ENCODE measurements around the gene SLC38A2.
"Not testable (repeated sequence)": the region's sequence is repeated elsewhere in the genome, so short reads cannot be mapped to it uniquely, and the experiment has no call there.

Gene SLC38A2

DNA sequence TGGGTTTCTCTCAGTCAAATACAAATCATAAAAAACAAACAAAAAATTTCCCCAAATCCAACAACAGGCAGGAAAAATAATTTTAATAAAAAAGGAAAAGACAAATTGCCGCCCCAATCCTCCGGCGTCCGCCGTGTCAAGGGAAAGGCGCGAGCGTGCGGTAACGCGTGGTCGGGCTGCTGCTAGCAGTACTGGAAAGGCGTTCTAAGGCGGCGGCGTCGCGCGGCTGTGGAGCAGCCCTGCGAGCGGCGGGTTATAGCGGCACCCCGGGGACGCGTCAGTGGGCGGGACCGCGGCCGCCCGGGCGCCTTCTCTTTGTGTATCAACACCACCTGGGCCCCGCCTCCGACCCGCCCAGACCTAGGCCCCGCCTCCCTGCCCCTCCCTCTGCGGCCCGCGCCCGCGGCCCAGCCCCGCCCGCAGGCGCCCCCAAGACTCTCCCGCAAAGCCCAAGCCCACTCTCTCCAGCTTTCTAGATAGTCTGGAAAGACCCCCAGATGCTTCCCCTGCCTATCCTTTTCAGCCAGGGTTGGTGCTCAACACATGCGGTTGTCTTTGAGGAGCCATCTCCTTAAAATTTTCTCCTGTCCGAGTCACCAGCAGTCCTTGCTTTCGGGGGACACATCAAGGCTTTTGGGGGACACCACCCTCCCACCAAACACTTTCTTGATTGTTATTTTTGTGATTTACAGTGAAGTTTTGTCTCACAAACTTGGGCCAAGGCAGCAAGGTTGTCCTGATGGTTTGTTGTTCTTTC, at the start of gene SLC38A2:
TSS of gene SLC38A2 (minus strand) at position 230 of the 757 bp plus-strand sequence. CDS start 1,480 bp downstream, outside the sequence.
- DNase-seq = peak; percentile 79

DNA sequence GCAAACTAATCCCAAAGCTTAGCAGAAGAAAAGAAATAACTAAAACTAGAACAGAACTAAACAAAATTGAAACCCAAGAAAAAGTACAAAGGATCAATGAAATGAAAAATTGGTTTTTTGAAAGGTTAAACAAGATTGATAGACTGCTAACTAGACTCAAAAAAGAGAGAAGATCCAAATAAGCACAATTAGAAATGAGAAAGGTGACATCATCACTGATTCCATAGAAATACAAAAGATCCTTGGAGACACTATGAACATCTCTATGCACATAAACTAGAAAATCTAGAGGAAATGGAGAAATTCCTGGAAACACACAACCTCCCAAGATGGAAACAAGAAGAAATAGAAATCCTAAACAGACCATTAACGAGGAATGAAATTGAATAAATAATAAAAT, 47.1 kb upstream of the SLC38A2 start:
- DNase-seq = no peak

DNA sequence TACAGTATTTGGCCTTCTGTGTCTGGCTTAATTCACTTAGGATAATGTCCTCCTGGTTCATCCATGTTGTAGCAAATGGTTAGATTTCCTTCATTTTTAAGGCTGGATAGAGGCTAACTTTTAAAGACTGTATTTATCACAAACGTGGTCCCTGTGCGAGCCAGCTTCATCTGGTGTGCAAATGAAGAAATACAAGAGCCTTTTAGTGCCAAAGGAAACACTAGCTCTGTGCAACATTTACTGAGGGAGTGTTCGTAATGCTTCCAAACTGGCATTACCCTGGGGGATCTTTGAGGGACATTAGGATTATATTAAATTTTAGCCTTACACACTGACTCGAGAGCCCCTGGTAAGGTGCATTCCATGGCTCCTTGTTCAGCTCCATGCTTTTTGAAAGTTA, 43.0 kb upstream of the SLC38A2 start:
- no peak for DNase-seq

DNA sequence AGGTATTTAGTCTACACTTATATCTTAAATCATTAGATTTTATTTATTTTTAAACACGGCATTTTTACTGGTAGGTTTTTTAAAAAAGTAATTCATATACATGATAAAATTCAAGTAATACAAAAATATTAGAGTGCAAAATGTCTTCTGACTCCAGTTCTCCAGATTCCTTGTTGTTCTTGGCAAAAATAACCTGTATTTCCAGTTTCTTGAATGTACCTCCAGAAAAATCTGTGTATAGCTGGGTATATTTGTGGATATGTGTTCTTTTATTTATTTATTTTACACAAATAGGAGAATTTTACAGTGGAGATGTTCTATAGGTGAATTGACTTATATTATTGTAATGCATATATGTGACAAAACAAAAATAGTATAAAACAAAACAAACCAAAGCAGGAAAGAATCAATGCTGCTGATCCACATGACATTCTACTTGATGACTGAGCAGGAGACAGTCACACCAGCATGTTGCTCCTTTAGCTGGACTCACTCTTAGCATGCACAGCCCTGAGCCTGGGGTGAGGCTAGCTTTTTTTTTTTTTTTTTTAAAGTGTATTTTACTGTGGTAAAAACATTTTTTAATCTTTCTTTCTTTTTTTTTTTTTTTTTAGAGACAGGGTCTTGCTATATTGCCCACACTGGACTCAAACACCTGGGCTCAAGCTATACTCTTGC, 42.2 kb upstream of the SLC38A2 start:
- no peak for DNase-seq

DNA sequence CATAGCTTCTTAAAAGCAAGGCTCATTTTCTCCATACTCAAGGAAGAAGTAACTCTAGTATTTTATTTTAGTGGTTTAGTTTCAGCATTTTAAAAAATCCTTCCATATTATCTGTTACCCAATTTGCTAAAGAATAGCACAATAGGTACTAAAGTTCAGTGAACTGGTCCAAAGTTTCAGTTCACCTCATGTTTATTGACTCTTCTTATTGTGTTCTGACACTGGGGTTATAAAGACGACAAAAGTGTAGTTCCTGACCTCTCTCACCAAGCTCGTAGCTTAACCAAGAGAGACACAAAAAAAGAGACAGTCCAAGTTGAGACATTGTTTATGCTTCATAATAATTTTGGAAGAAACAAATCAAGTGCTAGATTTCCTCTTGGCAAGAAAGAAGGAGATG, 40.8 kb upstream of the SLC38A2 start:
- DNase-seq = no peak

DNA sequence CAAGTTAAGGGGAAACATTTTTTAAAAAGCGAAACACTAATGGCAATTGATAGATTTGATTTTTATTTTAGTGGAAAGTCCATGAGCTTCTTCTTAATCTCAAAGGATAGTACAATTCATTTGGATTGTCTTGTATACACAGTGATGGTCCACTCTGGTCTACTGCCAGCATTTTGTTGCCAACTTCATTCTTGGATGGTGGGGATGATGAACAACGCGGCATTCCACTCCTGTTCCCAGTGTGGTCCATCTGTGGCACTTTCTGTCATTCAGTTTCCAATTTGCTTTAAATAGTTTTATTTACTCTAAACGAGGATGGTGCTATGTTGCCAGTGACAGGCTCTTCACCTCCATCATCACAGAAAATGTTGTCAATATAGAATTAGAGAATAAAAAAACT, 40.3 kb upstream of the SLC38A2 start:
- DNase-seq = no peak

DNA sequence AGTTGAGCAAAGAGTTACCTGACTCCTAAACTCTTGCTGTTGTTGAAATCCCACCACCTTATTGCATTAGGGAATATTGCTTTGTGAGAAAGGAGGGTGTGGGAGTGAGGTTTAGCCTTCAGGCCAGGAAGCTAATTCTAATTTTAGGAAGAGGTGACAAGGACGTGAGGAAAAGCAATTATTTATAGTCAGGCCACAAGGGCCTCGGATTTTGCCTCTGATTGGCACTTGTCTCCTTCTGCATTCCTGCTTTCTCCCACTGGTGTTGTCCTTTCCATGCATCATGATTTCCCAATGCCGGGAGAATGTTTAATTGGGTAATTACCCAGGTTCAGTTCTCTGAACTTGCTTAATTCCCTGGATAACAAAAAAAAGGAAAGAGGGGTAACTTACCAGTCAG, 37.9 kb upstream of the SLC38A2 start:
- DNase-seq = no peak

DNA sequence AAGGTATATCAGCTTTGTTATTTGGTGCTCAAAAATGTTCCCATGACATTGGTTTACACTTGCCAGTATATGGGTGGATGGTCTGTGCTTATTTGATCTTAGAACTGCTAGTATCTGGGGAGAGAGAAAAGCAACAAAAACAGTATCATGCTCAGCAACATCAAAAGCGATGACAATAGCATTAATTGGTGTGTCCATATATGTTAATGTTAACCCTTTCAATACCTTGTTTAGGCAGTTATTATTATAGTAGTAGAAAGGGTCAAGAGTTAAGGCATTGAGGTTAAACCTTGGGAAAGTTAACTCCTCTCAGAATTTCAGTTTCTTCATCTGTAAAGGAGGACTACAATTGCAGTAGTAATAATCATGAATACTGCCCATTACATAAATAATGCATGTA, 37.4 kb upstream of the SLC38A2 start:
- DNase-seq = no peak

DNA sequence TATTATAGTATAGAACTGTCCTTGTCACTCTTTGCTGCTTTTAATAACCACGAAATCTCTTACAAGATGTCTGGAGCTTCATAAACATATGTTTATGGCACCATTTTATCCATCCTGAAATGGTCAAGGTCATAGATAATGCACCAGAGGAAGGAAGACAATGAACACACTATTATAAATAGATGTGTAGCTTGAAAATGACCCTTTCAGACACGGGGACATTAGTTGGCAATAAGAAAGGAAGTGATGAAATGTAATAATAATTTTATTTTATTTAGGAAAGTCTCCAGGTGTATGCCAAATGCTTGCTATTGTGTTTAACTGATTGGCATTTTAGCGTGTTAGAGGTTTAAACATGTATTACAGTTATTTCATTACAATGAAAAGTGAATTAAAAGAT, 36.8 kb upstream of the SLC38A2 start:
- DNase-seq = no peak

DNA sequence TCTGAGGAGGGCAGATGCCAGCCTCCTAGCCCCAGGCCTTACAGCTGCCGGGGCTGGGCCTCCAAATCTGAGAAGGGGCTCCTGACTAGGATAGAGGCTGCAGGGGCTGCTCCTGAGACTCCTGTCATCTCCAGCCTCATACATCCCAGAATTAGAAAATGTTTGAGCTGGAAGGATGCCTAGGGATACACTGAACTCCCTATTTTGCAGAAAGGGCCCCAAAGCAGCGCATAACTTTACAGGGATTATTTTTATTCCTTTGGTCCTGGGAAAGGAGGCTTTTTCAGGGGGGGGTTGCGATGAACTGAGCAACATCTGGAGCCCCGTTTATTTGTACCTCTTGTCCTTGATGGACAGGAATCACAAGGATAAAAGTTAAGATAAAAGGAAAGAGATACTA, 35.9 kb upstream of the SLC38A2 start:
- no peak for DNase-seq

DNA sequence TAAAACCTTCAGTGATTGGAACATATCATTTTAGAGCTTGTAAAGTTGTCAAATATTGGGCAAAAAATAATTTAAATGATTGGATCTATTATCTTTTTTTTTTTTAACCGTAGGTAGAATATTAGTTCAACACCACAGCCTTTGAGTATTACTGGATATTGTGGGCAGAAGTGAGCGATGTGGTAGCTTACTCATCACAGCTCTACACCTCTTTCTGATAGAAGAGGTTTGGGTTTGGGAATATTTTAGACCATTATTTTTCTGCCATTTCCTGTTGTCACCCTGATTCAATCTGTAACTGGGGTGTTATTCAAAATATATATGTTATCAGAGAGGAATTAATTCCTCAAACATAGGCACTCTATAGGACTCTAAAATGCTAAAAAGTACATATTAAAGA, 34.8 kb upstream of the SLC38A2 start:
- no peak for DNase-seq

DNA sequence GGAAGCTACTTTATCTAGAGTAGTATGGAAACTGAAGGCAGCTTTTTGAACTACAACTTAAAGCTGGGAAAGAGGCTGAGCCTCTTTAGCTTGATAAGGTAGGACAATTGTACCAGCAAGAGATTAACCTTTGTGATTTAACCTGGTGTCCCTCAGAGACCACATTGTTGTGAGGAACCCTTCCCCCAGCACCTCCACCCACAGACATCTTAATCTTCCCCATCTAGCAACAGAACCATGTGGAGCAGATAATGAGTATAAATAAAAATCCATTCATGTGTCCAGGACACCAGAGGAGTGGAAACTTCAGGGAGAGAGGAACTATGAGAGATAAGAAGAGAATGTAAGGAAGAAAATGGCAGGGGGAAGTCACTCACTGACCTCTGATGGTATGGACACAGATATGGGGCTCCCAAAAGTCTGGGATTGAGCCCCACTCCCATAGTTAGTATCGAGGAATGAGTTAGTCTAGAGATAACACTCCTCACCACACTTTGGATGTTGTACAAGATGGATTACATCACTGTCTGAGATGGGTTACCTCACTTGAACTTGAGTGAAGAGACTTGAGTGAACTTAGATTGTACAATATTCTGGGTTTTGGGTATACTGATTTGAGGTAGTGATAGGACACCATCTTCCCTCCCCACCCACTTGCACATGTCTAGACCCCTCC, 33.9 kb upstream of the SLC38A2 start:
- no peak for DNase-seq

DNA sequence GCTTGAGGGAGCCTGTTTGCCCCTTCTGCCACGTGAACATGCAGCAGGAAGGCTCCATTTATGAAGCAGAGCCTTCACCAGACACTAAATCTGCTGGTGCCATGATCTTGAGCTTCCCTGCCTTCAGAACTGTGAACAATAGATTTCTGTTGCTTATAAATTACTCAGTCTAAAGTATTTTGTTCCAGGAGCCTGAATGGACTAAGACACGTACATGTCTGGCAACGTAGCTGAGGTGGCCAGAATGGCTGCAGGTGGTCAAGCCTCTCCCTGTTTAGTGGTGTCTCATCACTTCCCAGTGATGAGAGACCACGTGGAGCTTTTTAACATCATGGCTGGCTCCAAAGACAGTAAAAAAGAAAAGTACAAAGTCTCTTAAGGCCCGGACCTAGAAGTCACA, 32.2 kb upstream of the SLC38A2 start:
- DNase-seq = no peak

DNA sequence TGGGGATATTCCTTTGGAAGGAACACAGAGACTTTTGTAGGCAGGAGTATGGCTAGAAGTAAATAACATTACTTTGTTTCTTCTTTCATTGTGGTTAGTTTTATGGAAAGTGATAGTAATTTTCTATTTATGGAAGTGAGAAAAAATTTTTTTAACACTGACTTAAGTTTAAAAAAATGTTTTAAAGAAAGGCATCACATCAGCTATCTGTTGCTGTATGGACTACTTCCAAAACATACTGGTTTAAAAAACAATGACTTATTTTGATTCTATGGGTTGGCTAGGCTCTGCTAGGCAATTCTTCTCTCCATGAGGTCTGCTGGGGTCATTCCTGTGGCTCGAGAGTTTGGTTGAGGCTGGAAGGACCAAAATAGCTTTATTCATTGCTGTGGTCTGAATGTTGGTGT, 31.7 kb upstream of the SLC38A2 start:
- no peak for DNase-seq

DNA sequence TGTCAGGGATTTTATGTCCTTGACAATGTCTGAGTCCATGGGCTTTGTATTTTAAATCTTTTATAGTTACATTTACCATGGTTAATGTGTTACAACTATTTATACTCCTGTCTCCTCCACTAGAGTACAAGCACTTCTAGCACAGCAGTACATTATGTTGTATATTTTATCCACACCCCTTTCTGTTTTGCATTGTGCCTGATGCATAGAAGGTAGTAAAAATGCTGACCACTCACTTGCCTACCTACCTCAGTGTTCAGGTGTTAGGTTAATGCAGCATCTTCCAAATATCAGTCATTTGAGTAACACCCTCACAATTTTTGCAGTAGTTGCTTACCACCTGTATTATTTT, 31.1 kb upstream of the SLC38A2 start:
- no peak for DNase-seq

DNA sequence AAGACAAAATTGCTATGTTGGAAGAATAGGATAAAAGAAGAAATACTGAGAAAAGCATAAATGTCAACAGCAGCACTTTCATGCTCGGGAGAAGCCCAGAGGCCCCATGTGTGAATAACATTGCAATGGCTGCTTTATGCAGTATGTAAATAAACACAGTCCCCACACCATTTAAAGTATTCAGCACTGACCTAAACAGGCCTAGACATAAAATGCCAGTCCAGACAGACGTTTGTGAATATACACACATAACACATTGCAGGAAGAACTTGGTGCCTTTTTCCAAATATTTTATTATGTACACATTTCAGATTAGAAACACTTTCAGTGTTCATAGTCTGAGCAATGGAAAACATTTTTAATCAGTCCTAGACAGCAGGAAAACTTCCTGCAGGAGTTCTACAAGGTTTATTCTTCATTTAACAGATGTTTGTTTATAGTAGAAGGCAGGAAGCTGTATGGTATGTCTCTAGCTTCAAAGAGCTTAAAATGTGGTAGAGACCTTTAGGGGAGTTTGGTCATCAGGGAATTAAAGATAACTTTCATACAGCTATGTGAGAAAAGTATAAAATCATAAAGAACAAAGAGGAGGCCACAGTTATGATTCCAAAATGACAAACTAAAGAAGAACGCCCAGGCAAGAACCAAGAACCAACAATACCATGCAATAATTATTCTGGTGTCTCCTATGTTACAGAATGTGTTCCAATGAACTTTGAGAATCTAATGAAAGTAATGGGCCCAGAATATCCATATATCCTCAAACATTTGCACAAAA, 30.6 kb upstream of the SLC38A2 start:
- no peak for DNase-seq

DNA sequence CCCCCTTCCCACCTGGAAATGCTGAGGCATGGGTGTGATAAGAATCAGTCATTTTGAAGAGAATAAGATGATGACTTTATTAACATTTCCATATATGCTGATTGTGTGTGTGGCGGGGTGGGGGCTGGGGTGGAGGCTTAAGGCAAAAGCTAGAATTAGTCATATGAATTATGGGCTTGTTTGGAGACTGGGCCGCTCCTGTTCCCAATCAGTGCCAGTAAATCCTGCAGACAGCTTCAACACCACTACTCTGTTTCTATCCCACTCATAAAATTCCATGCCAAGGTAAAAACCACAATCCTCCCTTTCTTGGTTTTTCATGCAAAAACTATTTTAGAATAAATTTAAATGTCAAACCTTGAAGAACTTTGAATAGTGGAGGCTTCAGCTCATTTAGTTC, 29.9 kb upstream of the SLC38A2 start:
- DNase-seq = no peak

DNA sequence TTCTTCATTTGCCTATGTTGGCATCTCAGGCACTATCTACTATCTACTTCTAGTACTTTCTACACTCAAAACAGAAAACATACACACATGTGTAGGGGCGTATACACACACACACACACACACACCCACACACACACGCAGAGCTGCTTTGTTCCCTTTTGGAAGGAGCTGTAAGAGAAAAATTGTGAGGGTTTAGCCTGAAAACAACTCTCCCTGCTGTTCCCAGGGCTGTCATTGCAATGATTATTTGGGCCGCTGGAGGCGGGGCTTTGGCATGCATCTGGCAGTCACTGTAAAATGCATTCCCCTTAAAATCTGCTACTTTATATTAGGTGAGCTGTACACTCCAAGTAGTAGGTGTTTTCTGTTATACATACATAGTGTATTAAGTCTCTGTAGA, 29.1 kb upstream of the SLC38A2 start:
- no peak for DNase-seq

DNA sequence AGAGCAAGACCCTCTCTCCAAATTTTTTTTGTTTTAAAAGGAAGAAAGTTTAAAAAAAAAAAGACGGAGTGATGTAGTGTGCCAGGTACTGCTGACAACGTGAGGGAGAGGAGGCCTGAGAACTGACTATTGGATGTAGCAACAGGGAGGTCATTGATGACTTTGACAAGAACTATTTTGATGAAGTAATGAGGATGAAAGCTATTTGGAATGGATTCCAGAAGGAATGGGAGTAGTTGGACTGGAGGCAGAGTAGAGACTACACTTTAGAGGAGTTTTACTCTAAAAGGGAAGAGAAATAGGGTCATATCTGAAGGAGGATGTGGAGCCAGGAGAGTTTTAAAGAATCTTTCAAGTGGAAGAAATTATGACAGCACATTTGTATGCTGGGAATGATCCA, 27.8 kb upstream of the SLC38A2 start:
- DNase-seq = no peak

DNA sequence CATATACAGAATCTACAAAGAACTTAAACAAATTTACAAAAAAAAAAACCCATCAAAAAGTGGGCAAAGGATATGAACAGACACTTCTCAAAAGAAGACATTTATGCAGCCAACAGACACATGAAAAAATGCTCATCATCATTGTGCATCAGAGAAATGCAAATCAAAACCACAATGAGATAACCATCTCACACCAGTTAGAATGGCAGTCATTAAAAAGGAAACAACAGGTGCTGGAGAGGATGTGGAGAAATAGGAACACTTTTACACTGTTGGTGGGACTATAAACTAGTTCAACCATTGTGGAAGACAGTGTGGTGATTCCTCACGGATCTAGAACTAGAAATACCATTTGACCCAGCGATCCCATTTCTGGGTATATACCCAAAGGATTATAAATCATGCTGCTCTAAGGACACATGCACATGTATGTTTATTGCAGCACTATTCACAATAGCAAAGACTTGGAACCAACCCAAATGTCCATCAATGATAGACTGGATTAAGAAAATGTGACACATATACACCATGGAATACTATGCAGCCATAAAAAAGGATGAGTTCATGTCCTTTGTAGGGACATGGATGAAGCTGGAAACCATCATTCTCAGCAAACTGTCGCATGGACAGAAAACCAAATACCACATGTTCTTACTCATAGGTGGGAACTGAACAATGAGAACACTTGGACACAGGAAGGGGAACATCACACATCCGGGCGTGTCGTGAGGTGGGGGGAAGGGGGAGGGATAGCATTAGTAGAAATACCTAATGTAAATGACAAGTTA, 27.1 kb upstream of the SLC38A2 start:
- DNase-seq = not testable (repeated sequence)

DNA sequence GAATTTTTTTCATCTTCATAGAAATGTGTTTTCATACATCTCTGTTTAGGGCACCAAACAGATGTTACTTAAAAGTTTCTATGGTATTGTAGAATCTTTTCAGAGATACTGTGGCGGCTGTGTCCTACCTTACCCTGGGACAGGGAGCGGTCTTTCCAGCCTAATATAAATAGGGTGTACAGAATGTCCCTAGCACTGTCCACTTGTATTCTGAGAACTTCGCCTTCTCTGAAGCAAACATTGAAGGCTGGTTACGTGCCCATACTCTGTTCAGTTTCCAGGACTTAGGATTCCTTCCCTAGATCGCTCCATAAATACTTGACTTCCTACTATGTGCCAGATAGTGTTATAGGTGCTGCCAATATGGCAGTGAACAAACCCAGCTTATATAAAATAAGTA, 24.3 kb upstream of the SLC38A2 start:
- no peak for DNase-seq

DNA sequence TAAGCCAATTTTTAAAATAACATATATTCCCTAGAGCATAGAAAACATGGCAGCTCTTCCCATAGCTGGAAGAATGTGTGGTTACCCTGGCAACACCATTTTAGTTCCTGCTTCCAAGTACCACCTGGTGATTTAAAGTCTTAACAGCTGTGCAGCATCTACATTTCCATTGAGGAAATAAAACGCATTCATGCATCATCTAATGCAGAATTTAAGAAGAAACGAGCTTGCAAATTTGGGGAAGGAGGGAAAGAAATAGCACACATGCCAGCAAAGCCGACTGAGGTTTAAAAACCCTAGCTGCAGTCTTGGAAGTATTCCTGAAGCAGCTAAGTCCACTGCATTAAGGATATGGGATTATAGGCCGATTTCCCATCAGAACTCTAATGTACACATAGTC, 22.8 kb upstream of the SLC38A2 start:
- no peak for DNase-seq

DNA sequence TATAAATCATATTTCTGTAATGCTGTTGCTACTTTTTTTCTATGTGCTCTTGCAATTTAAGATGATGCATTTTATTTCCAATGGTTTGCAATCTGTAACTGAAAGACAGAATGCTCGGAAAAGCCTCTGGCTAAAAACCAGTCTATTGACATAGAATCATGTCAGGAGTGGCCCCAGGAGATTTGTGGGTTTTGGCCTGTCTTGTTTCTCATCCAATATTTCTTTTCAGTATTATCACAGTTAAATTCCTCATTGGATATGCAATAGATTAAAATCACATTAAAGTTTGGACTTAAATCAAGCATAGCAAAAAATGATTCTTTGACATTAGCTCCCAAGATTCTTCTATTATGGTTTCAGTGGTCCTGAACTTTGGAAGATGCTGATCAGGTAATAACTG, 19.1 kb upstream of the SLC38A2 start:
- no peak for DNase-seq

Measured in NCI-H748 treated with DMSO at 0.1 percent for 48 hours (cell line).